ENCODE measurements around the gene LTB4R2.

Gene LTB4R2

DNA sequence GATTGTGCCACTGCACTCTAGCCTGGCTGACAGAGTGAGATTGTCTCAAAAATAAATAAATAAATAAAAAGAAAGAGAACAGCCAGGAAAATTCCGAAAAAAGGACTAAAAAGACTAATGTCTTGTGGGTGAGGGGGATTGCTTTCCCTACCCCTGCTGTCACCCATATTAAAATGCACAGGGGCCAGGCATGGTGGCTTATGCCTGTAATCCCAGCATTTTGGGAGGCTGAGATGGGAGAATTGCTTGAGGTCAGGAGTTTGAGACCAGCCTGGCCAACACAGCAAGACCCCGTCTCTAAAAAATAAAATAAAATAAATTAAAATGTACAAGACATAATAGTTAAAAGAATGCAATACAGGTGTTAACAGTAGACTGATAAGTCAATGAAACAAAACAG lies 16.4 kb upstream of the LTB4R2 start:
- DNase-seq (ENCODE audit: low spot score) = no peak
- TF ChIP-seq, protein P1, sequence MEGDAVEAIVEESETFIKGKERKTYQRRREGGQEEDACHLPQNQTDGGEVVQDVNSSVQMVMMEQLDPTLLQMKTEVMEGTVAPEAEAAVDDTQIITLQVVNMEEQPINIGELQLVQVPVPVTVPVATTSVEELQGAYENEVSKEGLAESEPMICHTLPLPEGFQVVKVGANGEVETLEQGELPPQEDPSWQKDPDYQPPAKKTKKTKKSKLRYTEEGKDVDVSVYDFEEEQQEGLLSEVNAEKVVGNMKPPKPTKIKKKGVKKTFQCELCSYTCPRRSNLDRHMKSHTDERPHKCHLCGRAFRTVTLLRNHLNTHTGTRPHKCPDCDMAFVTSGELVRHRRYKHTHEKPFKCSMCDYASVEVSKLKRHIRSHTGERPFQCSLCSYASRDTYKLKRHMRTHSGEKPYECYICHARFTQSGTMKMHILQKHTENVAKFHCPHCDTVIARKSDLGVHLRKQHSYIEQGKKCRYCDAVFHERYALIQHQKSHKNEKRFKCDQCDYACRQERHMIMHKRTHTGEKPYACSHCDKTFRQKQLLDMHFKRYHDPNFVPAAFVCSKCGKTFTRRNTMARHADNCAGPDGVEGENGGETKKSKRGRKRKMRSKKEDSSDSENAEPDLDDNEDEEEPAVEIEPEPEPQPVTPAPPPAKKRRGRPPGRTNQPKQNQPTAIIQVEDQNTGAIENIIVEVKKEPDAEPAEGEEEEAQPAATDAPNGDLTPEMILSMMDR (IDR thresholded peaks at IDR 0.05; ENCODE audit: extremely low read depth, missing control alignments) = no peak

DNA sequence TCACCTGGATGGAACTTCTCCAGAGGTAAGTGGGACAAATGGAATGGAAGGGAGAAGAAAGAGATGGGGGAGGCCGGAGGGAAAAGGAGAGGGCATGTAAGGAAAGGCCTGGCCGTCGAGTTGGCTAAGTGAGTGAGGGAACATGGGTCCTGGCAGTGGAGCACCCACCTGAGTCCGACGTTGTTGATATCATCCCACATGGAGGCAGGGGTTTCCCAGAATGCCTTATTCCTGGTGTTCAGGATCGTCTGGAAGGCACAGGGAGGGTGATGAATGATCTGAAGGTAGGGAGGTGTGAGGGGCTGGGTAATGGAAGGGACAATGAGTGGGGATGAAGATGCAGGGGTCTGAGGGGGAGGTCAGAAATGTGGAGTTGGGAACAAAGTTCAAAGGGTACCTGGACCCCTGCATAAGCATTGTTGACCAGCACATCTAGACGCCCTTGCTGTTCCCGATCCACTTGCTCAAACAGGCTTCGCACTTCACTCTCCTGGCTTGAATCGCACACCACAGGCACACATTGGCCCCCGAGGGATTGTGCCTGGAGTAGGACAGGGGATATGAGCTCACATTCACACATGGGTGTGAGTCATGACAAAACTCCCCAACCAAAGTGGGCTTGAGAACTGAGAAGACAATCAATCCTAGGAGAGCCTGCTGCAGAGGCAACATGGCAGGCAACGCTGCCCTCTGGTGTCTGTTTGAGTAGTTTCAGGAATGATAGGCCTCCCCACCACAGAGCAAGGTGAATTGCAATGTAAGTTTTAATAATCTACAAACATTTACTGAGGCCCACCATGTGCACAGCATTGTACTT lies 13.4 kb upstream of the LTB4R2 start:
- peak; percentile 84 for DNase-seq (ENCODE audit: low spot score)
- TF ChIP-seq, protein P1 (IDR thresholded peaks at IDR 0.05; ENCODE audit: extremely low read depth, missing control alignments) = peak; percentile 65

DNA sequence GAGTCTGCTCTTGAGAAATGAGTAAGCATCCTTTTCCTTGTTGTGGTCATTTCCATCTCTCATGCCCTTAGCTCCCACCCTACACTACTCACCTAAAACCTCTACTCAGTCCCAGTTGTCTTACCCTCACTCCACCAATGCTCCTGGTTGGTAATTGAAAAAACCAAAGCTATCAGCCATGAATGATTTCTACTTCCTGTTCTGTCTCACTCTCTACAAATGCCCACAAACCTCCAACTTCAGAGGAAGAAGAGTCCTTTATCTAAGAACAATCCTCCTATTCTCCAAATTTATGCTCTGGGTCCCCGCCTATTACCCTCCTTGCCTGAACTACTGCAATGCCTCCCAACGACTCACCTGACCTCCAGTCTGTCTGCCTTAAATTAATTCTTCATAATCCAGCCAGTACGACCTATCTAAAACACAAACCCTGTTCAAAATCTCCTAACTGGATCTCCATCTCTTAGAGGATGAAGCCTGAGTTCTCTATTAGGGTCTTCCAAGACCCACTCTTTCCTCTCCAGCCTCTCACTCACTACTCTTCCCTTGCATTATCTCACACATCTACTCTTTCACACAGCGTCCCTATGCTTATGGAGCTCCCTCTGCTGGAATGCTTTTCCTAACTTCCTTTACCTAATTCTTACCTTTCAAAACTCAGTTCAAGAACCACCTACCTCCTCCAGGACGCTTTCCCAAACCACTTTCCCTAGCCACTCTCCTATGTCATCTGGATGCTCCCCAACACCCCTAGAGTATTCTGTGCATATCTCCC lies 12.6 kb upstream of the LTB4R2 start:
- DNase-seq (ENCODE audit: low spot score) = no peak
- TF ChIP-seq, protein P1 (IDR thresholded peaks at IDR 0.05; ENCODE audit: extremely low read depth, missing control alignments) = no peak

DNA sequence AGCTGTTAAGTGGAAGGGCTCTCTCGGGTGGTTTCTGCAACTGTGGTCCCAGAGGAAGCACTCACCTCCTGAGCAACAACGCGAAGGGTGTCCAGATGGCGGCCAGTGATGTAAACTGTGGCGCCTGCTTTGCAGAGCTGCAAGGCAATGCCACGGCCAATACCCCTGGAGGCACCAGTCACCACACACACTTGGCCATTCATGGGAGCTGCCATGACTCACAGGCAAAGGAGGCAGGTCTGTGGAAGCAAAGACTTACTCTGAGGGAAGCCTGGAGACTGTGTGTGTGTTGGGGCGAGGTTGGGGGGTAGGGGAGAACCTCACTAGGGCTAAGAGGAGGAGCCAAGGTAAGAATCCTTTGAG lies 11.1 kb upstream of the LTB4R2 start:
- no peak for DNase-seq (ENCODE audit: low spot score)
- TF ChIP-seq, protein P1 (IDR thresholded peaks at IDR 0.05; ENCODE audit: extremely low read depth, missing control alignments) = no peak

DNA sequence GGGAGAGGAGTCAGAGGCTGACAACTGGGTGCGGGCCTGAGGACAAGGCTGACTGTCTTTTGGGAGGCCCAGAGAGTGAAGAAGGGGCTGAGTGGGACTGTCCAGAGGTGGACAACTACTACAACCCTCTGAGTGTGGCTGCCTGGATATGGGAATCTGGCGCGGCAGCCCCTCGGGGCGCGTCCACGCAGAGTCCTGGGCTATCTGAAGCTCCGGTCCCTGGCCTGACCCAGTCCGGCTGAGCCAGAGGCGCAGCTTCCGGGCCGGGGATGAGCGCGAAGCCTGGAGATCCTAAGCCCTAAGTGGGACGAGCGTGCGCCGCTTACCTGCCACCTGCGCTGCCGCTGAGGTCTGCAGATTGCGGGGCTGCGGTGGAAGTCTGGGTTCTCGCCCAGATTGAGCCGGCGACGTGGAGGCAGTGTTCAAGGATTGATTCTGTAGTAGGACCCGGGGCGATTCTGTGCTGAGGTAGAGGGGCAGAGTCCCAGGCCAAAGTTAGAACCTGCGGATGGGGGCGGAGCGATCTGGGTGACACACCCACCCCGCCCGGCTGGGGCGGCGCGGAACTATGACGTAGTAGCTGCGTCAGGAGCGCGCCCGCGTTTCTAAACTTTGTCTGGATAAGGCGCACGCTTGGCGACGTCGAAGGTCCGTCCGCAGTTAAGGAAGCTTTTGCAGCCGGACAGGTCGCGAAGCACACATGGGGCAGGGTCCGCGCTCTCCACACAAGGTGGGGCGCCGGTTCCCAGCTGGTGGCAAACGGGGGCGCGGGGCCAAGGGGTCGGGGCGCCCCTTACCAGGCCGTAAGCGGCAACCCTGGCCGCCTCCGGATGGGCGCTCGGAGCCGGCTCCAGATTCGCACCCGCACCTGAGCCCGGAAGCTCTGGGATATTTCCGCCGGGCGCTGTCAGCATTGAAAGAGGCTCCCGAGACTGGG lies 10.4 kb upstream of the LTB4R2 start, which contains the start of the genes DHRS1 and NOP9:
Gene DHRS1, minus strand, starts transcription at position 526 of the 937 bp plus-strand sequence. CDS start 674 bp downstream, outside the sequence.
Gene NOP9, plus strand, starts transcription at position 596 of the 937 bp plus-strand sequence. Its CDS starts 105 bp downstream, at position 701.
- DNase-seq (ENCODE audit: low spot score) = peak; percentile 96
- TF ChIP-seq, protein P1 (IDR thresholded peaks at IDR 0.05; ENCODE audit: extremely low read depth, missing control alignments) = no peak

DNA sequence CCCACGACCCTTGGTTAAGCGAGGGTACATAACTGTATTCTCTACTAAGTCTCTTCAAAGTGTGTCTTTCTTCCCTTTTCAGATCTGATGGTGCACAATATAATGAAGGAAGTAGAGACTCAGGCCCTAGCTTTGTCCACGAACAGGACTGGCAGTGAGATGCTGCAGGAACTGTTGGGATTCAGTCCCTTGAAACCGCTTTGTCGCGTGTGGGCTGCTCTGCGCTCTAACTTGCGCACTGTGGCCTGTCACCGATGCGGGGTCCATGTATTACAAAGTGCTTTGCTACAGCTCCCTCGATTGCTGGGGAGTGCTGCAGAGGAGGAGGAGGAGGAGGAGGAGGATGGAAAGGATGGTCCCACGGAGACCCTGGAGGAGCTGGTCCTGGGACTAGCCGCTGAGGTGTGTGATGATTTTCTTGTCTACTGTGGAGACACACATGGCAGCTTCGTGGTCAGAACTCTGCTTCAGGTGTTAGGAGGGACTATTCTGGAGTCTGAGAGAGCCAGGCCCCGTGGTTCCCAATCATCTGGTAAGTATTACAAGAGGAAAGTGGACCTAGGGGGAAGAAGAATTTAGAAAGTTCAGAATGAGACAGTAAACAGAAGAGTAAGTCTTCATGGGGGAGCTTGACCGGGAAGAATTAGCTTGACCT lies 9.5 kb upstream of the LTB4R2 start:
- DNase-seq (ENCODE audit: low spot score) = no peak
- TF ChIP-seq, protein P1 (IDR thresholded peaks at IDR 0.05; ENCODE audit: extremely low read depth, missing control alignments) = no peak
